ENCODE data around the gene MACROD1. TPM values are rescaled to one million over a fixed set of nuclear protein-coding genes. Genes with fewer than 3 reads are reported as not detected.
"Not testable (repeated sequence)": the region's sequence is repeated elsewhere in the genome, so short reads cannot be mapped to it uniquely, and the experiment has no call there.

The MACROD1 gene
- total RNA-seq, 1 donor from 2014 or later: 139 TPM

DNA sequence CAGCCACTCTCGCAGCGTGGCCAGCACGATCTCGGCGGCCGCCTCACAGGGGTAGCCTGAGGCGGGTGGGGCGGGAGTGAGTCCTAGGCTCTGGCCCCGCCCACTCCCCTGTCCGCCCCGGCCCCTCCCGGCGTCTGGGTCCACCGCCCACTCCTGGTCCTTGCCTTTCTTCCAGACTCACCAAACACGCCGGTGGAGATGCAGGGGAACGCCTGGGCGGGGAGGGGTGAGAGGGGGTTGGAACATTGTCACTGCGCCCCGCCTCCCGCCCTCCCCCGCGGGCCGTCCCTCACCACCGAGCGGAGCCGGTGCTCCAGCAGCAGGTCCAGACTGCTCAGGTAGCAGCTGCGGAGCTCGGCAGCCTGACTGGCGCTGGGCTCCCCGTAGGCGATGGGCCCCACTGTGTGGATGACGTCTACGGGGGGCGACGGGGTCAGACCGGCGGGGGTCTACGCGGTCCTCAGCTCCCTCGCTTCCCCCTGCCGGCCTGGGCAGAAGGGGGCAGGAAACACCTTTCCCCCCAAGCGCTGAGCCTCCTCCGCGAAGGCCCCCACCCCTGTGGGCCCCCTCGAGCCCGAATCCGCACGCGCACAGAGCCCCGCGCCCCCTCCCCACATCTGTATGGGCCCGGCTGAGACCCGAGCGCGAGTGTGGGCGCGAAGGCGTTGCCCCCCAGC, 166.4 kb downstream of the MACROD1 start:
- peak; percentile 44 for ATAC-seq
- intact Hi-C loops (cut with micrococcal nuclease): loop anchor here (5.0 kb wide), 1 partner anchor 153 kb away; no protein-coding TSS in a partner anchor
- DNase-seq: peak; percentile 67

DNA sequence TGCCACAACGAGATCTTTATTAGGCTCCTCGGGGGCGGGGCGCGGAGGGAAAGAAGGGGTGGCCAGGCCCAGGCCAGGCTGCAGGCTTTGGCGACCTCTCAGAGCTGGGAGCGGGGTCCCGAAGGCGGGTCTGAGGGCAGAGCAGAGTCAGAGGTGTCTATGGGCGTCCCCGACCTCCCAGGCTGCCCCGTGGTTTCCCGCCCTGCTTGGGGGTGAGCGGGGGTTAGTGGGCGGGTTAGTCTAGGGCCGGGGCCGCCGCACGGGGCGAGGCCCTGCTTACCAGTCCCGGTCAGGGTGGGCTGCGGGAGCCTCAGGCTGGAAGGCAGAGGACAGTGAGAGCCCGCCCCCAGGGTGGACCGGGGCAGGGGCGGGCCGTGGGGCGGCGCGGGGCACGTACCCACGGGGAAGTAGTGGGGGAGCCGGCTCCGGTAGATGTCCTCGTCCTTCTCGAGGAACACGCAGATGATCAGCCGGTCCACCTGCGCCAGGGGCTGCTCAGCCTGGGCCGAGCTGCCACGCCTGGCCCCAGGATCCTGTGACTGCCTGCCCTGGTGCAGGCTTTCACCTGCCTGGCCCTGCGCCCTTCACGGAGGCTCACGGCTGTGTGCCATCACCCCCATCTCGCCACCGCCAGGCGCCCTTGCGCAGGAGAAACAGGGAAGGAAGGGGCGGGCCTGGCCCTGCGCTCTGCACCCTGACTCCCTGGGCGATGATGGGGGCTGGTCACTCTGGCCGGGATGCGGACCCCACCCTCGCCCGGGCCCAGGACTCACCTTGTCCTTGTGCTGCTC, 167.2 kb downstream of the MACROD1 start:
- no peak for ATAC-seq
- no peak for DNase-seq
- intact Hi-C loops (cut with micrococcal nuclease): no loop called here

DNA sequence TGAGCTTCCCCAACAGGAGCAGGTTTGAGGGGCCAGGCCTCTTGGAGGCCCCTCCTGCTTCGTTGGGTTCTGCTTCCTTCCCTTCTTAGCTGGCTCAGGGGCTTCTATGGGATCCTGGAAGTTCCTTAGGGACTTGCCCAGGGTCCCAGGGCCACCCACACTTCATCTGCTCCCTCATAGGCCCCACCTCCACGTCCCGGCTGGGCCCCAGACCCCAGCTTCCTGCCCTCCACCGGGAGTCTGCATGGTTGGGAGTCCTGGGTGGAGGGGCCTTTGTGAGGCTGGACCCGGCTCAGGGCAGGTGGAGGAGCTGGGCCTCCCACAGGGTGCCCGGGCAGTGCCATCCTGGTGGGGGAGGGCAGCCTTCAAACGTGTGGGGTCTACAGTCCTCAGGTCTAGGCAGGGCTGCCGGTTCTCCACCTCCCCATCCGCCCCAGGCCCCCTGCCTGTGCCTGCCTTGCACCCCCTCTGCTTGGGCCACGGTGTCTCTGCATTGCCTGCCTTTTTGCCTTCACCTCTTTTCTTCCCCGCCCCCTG, 168.0 kb downstream of the MACROD1 start:
- no peak for ATAC-seq
- DNase-seq: no peak
- intact Hi-C loops (cut with micrococcal nuclease): no loop called here

DNA sequence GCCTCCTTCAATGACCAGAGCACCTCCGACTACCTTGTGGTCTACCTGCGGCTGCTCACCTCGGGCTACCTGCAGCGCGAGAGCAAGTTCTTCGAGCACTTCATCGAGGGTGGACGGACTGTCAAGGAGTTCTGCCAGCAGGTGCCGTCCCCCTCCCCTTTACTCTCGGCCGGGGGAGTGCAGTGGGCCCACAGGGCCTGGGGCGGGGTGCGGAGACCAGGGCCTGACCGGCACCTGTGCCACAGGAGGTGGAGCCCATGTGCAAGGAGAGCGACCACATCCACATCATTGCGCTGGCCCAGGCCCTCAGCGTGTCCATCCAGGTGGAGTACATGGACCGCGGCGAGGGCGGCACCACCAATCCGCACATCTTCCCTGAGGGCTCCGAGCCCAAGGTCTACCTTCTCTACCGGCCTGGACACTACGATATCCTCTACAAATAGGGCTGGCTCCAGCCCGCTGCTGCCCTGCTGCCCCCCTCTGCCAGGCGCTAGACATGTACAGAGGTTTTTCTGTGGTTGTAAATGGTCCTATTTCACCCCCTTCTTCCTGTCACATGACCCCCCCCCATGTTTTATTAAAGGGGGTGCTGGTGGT, 168.7 kb downstream of the MACROD1 start:
- intact Hi-C loops (cut with micrococcal nuclease): no loop called here
- no peak for ATAC-seq
- DNase-seq: no peak

DNA sequence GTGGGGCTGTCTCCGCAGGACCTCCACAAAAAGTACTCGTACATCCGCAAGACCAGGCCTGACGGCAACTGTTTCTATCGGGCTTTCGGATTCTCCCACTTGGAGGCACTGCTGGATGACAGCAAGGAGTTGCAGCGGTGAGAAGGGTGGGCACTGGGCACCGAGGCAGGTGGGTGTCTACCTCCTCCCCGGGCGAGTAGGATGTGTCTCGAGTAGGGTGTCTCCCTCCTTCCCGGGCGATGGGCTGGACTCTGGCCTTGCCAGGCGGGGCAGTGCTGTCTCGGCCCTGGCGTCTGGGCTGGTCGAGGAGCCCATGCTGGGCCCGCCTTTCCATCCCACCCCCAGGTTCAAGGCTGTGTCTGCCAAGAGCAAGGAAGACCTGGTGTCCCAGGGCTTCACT, 169.4 kb downstream of the MACROD1 start:
- ATAC-seq (no peak), DNase-seq (no peak)
- intact Hi-C loops (cut with micrococcal nuclease): no loop called here

DNA sequence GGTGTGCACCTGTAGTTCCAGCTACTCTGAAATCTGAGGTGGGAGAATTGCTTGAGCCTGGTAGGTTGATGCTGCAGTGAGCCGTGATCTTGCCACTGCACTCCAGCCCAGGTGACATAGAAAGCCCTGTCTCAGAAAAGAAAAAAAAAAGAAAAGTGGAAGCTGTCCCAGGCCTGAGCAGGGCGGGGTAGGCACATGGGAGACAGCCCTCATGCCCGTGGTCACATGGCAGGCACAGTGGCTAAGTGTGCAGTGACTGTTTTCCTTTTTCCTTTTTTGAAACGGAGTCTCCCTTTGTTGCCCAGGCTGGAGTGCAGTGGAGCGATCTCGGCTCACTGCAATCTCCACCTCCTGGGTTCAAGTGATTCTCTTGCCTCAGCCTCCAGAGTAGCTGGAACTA, 171.9 kb downstream of the MACROD1 start:
- peak; percentile 52 for DNase-seq
- intact Hi-C loops (cut with micrococcal nuclease): no loop called here
- peak; percentile 59 for ATAC-seq

DNA sequence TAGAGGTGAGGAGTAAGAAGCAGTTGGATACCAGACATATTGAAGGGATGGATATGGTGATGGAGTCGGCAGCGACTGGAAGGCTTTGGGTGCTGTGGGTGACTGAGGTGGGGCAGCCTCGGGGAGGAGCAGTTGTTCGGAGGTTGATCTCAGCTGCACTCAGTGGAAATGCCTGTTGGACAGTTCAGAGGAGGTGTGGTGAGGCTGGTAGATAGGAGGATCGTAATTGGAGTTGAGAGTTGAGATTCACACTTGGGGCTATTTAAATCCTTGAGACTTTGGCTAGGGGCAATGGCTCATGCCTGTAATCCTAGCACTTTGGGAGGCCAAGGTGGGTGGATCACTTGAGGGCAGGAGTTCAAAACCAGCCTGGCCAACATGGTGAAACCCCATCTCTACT, 172.8 kb downstream of the MACROD1 start:
- DNase-seq (no peak), ATAC-seq (no peak)
- intact Hi-C loops (cut with micrococcal nuclease): no loop called here

DNA sequence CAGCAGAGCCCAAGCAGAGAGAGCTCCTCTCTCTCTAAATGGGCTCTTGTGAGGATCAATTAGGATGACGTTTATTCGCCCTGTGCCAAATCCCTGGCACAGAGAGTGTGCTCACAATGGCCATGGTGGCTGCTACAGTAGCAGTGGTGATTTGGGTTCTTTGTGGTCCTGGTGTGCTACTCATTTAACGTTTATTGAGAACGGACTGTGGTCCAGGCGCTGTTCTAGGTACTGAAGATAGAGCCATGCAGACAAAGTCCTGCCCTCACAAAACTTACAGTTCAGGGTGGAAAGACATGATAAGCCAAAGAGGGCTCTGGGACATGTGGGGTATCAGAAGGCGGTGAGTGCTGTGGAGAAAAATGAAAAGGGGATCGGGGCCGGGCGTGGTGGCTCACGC, 174.4 kb downstream of the MACROD1 start:
- DNase-seq (no peak), ATAC-seq (no peak)
- intact Hi-C loops (cut with micrococcal nuclease): no loop called here

DNA sequence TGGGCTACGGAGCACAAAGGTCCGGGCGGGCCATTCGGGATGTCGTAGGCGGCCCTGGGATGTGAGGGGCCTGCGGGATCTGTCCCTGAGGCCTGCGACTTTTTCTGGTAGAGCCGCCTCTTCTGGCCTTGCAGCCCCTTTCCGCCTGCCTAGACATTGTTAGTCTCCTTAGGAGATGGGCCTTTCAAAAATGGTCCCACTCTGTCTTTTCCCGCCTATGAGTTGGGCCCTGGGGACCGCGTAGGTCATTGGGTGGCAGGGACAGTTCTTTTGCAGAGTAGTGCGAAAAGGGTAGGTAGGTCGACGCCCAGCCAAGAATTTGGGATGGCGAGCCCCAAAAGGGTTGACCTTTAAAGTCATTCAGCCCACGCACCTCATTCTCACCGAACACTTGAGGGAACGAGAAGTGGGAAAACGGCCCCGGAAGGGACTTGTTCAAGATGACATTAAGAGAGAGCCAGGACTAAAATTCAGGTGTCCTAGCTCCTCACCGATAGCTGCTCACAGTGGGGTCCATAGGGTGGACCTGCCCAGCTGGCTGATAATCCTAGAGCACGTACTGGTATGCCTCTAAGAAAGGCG, 178.9 kb downstream of the MACROD1 start:
- intact Hi-C loops (cut with micrococcal nuclease): no loop called here
- ATAC-seq (no peak), DNase-seq (no peak)

DNA sequence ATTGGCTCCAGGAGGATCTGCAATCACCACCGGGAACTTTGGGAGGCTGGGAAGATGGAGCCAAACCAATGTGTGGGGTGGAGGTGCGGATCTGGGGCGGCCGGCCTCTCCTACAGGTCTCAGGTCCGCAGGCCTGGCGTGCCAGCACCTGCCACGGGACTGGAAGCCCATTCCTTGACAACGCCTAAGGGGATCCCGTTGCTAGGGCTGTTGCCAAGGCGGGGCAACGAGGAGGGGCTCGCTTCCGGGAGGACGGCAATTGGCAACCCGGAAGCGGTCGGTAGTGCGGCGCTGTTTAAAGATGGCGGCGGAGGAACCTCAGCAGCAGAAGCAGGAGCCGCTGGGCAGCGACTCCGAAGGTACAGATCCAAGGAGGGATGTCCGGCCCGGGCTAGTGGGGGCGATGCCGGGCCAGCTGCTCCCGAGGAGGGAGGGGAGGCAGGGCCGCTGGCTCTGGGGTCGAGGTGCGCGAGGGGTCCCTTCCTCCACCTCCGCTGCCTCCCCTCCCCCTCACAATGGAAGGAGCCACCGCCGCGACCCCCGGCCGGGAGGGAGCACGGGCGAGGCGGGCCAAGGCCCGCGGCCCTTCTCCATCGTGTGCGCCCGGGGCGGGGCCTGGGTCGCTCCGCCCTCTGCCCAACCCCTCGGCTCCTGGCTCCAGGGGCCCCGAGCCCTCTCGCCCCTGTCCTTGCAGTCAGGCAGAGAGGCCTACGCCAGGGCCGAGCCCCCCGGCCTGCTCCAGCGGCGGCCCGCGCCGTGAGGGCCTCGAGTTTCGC, 179.6 kb downstream of the MACROD1 start, which contains the start of gene OTUB1:
TSS of gene OTUB1 (plus strand) at position 283 of the 776 bp plus-strand sequence. CDS start at position 302, 19 bp downstream.
- peak; percentile 94 for ATAC-seq
- intact Hi-C loops (cut with micrococcal nuclease): no loop called here

DNA sequence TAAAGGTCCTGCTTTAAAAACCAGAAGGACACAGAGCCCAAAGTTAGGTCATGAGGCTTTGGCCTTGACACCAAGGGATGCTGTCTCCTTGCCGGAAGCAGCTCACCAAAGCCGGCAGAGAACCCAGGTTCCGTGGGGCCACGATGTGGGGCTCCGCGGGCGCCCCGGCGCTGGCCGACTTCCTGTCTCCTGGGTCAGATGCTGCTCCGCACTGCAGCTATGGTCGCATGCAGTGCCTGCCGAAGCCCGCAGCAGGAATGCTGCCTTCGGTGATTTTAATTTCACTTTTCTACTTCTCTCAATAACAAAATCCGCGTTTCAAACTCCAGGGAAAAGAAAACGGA, 180.1 kb downstream of the MACROD1 start:
- intact Hi-C loops (cut with micrococcal nuclease): no loop called here
- DNase-seq (peak; percentile 67), ATAC-seq (peak; percentile 34)

More for the DNA sequence above, 179.6 kb downstream of the MACROD1 start, which contains the start of gene OTUB1:
- DNase-seq: peak; percentile 93

DNA sequence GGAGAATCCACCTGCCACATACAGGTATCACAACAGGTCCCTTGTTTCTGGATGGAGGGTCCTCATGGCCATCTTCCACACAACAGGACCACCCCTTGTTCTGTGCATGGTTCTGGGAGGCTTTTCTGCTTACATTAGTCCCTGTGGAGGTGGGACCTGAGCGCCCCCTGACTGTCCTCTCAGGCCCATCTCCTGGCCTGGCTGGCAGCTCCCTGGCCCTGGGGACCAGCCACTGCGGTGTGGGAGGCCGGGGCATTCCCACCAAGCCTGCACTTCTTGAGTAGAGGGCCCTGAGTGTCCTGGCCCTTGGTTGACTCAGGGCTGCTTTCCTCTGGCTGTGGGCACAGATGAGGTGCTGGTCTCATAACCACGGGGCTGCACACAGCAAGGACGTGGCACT, 186.5 kb downstream of the MACROD1 start:
- ATAC-seq (no peak), DNase-seq (no peak)
- intact Hi-C loops (cut with micrococcal nuclease): no loop called here

DNA sequence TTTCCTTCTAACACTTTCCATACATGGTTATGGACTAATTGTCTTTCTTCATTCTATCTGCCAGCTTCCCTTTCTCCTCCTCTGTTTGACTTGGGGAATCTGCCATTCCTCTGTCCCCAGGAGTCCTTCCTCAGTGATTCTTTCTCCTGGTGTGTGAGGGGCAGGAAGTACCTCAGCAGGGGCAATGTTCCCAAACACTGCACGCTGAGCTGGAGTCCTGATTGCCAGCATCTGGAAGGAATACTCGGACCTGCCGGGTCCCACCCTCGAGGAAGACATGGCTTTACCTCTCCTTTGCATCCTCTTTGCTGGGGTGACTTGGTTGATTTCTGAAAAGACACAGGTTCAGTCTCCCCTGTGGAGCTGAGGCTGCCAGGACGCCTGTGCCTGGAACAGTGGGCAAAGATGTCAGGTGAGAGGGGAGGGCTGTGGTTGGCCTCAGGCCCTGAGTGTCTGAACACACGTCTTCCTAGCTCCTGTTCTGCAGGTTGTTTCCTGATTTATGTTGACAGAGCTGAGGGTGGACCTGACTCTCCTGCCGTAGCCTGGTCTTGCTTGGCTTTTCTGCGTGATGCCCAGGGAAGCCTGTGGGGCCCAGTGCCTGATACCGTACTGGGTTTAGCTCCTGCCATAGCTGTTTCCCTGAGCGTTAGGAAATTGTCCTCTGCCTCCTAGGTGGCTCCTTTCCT, 187.2 kb downstream of the MACROD1 start:
- DNase-seq (no peak), ATAC-seq (no peak)
- intact Hi-C loops (cut with micrococcal nuclease): no loop called here

DNA sequence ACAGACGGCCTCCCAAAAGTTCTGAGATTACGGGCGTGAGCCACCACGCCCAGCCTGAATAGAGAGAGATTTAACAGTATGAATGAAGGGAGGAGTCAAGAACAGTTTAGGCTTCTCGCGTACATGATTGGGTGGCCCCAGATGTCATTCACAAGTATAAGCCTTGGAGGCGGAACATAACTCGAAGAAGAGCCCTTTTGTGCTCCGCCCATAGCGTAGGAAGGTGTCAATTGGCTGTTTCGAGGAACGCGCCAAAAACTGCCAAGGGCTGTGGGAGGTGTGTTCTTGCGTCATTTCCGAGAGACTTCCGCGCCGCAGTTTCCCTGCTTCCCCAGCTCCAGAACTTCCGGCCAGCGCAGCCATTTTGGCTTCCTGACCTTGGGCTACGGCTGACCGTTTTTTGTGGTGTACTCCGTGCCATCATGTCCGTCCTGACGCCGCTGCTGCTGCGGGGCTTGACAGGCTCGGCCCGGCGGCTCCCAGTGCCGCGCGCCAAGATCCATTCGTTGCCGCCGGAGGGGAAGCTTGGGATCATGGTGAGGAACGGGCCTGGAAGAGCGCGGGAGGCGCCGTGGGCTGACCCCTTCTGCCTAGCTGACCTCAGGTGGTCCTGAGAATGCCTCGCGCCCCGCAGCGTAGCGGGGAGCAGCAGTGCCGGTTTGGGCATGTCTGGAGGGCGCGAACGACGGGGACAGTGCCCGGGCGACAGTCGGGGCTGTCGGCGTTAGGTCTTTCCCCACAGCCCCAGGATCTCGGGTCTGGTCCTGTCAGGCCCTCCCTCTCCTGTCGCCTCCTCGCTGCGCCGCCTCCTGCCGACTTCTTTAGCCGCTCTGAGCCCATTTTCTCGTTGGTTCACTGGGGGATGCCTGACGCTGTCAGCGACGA, 191.4 kb downstream of the MACROD1 start, which contains the start of gene COX8A:
TSS of gene COX8A (plus strand) at position 362 of the 885 bp plus-strand sequence. CDS start at position 423, 61 bp downstream.
- peak; percentile 95 for ATAC-seq
- intact Hi-C loops (cut with micrococcal nuclease): no loop called here
- peak; percentile 96 for DNase-seq

DNA sequence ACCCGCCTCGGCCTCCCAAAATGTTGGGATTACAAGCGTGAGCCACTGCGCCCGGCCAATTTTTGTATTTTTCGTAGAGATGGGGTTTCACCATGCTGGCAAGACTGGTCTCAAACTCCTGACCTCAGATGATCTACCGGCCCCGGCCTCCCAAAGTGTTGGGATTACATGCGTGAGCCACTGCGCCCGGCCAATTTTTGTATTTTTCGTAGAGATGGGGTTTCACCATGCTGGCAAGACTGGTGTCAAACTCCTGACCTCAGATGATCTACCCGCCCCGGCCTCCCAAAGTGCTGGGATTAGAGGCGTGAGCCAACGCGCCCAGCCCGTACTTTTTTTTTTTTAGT, 192.0 kb downstream of the MACROD1 start:
- intact Hi-C loops (cut with micrococcal nuclease); DNase-seq; ATAC-seq: not testable (repeated sequence)

DNA sequence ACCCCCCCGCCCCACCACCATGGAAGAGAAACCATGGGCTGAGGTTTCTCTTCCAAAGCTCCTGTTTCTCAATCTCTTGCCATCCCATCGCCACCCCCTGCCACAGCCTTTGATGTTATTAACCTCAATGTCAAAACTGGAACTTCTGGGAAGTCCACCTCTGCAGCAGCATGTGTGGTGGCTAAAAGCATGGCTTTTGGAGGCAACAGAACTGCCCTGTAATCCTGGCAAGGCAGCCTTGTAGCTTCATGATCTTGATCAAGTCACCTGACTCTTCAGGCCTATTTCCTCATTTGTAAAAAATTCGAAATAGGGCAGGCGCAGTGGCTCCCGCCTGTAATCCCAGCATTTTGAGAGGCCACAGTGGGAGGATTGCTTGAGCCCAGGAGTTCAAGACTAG, 195.0 kb downstream of the MACROD1 start:
- intact Hi-C loops (cut with micrococcal nuclease): no loop called here
- no peak for ATAC-seq

DNA sequence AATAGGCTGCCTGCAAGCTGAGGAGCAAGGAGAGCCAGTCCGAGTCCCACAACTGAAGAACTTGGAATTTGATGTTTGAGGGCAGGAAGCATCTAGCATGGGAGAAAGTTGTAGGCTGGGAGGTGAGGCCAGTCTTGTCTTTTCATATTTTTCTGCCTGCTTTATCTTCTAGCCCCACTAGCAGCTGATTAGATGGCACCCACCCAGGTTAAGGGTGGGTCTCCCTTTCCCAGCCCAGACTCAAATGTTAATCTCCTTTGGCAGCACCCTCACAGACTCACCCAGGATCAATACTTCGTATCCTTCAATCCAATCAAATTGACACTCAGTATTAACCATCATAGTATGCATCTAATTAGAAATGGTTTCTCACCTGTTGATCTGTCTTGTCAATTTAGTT, 196.5 kb downstream of the MACROD1 start:
- intact Hi-C loops (cut with micrococcal nuclease): no loop called here
- DNase-seq (no peak), ATAC-seq (no peak)

More for the DNA sequence above, 195.0 kb downstream of the MACROD1 start:
- no peak for DNase-seq

Data from left ventricle myocardium superior (tissue), 1 donor.